Neural cell (in vitro differentiated cells): ENCODE results near the gene CLBA1. TPM values are rescaled to one million over a fixed set of nuclear protein-coding genes. Genes with fewer than 3 reads are reported as not detected.

Source experiments
- H2AFZ ChIP-seq: fragments of 200-600, 300-800 bp; sonication (generic), shearing (Covaris generic); 2 replicates; pipeline ENCODE4 v1.6.0; 2014; ENCODE audit warnings: low read depth, mild to moderate bottlenecking, antibody characterized with exemption, low read length, moderate library complexity
- H3F3A ChIP-seq: fragments of 200-600 bp; shearing (Covaris generic); 2 replicates; pipeline ENCODE4 v1.6.1; 2016; ENCODE audit warnings: mild to moderate bottlenecking, moderate library complexity, mixed read lengths, antibody characterized with exemption, low read length; ENCODE audit not compliant: insufficient read depth, poor library complexity, severe bottlenecking
- H3K27ac ChIP-seq: fragments of 200-600, 300-800 bp; sonication (generic), shearing (Covaris generic); 2 replicates; pipeline ENCODE4 v1.5.1; 2014; ENCODE audit warnings: mild to moderate bottlenecking, low read length, moderate library complexity
- H3K27me3 ChIP-seq: fragments of 300-800, 200-600 bp; sonication (generic), shearing (Covaris generic); 2 replicates; pipeline ENCODE4 v1.6.0; 2014; ENCODE audit warnings: mild to moderate bottlenecking, low read depth, low read length, moderate library complexity; ENCODE audit not compliant: insufficient read depth
- H3K36me3 ChIP-seq: fragments of 300-800, 200-600 bp; sonication (generic), shearing (Covaris generic); 2 replicates; pipeline ENCODE4 v1.5.1; 2014; ENCODE audit warnings: mild to moderate bottlenecking, antibody characterized with exemption, low read length, moderate library complexity; ENCODE audit not compliant: insufficient read depth
- H3K4me2 ChIP-seq: fragments of 300-800, 200-600 bp; sonication (generic), shearing (Covaris generic); 2 replicates; pipeline ENCODE4 v1.6.0; 2014; ENCODE audit warnings: mild to moderate bottlenecking, low read length
- H3K4me3 ChIP-seq: fragments of 300-800, 200-600 bp; sonication (generic), shearing (Covaris generic); 2 replicates; pipeline ENCODE4 v1.5.1; 2014; ENCODE audit warnings: mild to moderate bottlenecking, low read length, moderate library complexity
- H3K79me2 ChIP-seq: fragments of 200-600 bp; shearing (Covaris generic); replicated peaks from 2 replicates; pipeline ENCODE4 v1.6.0; 2014; ENCODE audit warnings: mild to moderate bottlenecking, low read length, moderate library complexity; ENCODE audit not compliant: insufficient read depth
- H3K9ac ChIP-seq: fragments of 300-800, 200-600 bp; sonication (generic), shearing (Covaris generic); 2 replicates; pipeline ENCODE4 v1.6.1; 2016; ENCODE audit warnings: mild to moderate bottlenecking, low read length, mixed read lengths
- H3K9me2 ChIP-seq: fragments of 200-600 bp; shearing (Covaris generic); 2 replicates; pipeline ENCODE4 v1.6.1; 2016; ENCODE audit warnings: mild to moderate bottlenecking, low read length, mixed read lengths; ENCODE audit not compliant: insufficient read depth
- H3K9me3 ChIP-seq: fragments of 200-600, 300-800 bp; sonication (generic), shearing (Covaris generic); 2 replicates; pipeline ENCODE4 v1.6.1; 2016; ENCODE audit warnings: mild to moderate bottlenecking, mixed run types, low read length, moderate library complexity, mixed read lengths
- H4K20me1 ChIP-seq: fragments of 200-600 bp; shearing (Covaris generic); 2 replicates; pipeline ENCODE4 v1.6.1; 2016; ENCODE audit warnings: mild to moderate bottlenecking, mixed run types; ENCODE audit not compliant: insufficient read depth
- CTCF ChIP-seq: fragments of 450-650 bp; IDR thresholded peaks from 2 replicates; pipeline ENCODE4 v1.5.1; 2014; ENCODE audit warnings: antibody characterized with exemption, mild to moderate bottlenecking, moderate library complexity; ENCODE audit not compliant: poor library complexity, severe bottlenecking
- EP300 ChIP-seq: fragments of 450-650 bp; conservative IDR thresholded peaks from 2 replicates; pipeline ENCODE4 v1.6.1; 2014; ENCODE audit warnings: antibody characterized with exemption, mild to moderate bottlenecking, moderate library complexity; ENCODE audit not compliant: poor library complexity, severe bottlenecking
- EZH2 ChIP-seq: fragments of 200-600, 300-800 bp; shearing (Covaris generic), sonication (generic); IDR thresholded peaks from 2 replicates; pipeline ENCODE4 v1.6.1; 2014; ENCODE audit warnings: antibody characterized with exemption, low read length, borderline replicate concordance, mild to moderate bottlenecking; ENCODE audit not compliant: insufficient read depth, poor library complexity, severe bottlenecking
- MXI1 ChIP-seq: fragments of 450-650 bp; conservative IDR thresholded peaks from 2 replicates; pipeline ENCODE4 v1.6.1; 2014; ENCODE audit warnings: antibody characterized with exemption, mild to moderate bottlenecking; ENCODE audit not compliant: poor library complexity, severe bottlenecking
- POLR2AphosphoS5 ChIP-seq: IDR thresholded peaks from 2 replicates; pipeline ENCODE4 v1.6.1; 2012
- RAD21 ChIP-seq: fragments of 450-650 bp; conservative IDR thresholded peaks from 2 replicates; pipeline ENCODE4 v1.6.1; 2014; ENCODE audit warnings: antibody characterized with exemption, mild to moderate bottlenecking, moderate library complexity
- REST ChIP-seq: IDR thresholded peaks from 2 replicates; pipeline ENCODE4 v1.6.1; 2012; ENCODE audit warnings: borderline replicate concordance
- TAF1 ChIP-seq: IDR thresholded peaks from 2 replicates; pipeline ENCODE4 v1.6.1; 2012; ENCODE audit warnings: low read depth
- polyA plus RNA-seq: library from polyadenylated mRNA; depleted of rRNA; stranded (reverse); fragments of >200 nt; gene quantifications from 2 replicates; pipeline ENCODE4 v1.2.3, GENCODE V29; 2014

CLBA1 gene
- polyA plus RNA-seq, 1 donor from 2014 or later = 27.8 TPM

GRCh38 chr14:105039458-105040205 lies 54.0 kb downstream of the CLBA1 start:
- Histone ChIP-seq H3K9me2 (no peaks in the 10 kb centered on the region), H3K9ac (no peak overlapping the region), H3K36me3 (no peaks in the 10 kb centered on the region), H2AFZ (no peak overlapping the region), H3F3A (no peaks in the 10 kb centered on the region), H3K79me2 (no peaks in the 10 kb centered on the region), H3K9me3 (no peaks in the 10 kb centered on the region), H4K20me1 (no peaks in the 10 kb centered on the region), H3K27me3 (peaks cover 5% of the 10 kb centered on the region), H3K4me2 (no peak overlapping the region), H3K27ac (no peak overlapping the region), H3K4me3 (no peak overlapping the region)
- TF ChIP-seq POLR2AphosphoS5 (no peak), EZH2 (no peak), MXI1 (no peak), EP300 (no peak), RAD21 (no peak), REST (no peak)

- no peak overlapping the region for H3K4me2 ChIP-seq
- H4K20me1 ChIP-seq = no peaks in the 10 kb centered on the region
- H3K36me3 ChIP-seq = no peaks in the 10 kb centered on the region
- H3F3A ChIP-seq = no peaks in the 10 kb centered on the region
- H3K9me2 ChIP-seq = no peaks in the 10 kb centered on the region
- TF ChIP-seq POLR2AphosphoS5 = no peak
- no peak for TF ChIP-seq REST
- no peak for TF ChIP-seq EP300
- TF ChIP-seq CTCF = no peak
- TF ChIP-seq TAF1 = no peak
- no peak for TF ChIP-seq MXI1
- no peaks in the 10 kb centered on the region for H3K79me2 ChIP-seq
- H3K9me3 ChIP-seq = no peaks in the 10 kb centered on the region
- no peak overlapping the region for H3K4me3 ChIP-seq
- no peak overlapping the region for H3K9ac ChIP-seq
- no peak overlapping the region for H3K27ac ChIP-seq
- no peaks in the 10 kb centered on the region for H3K27me3 ChIP-seq
- H2AFZ ChIP-seq = no peak overlapping the region
These were observed 56.5 kb downstream of the CLBA1 start for GRCh38 chr14:105041841-105042765.
